B cell (primary cell): ENCODE measurements around the gene TNFRSF25. TPM values are rescaled to one million over a fixed set of nuclear protein-coding genes. Genes with fewer than 3 reads are reported as not detected.

ENCODE experiments used
- ATAC-seq: fragments of 200-7000 bp; cut with Tn5 transposase; one replicate; pipeline ENCODE4 v1.10.0; 2021; ENCODE audit warnings: low read depth, mild to moderate bottlenecking, moderate number of reproducible peaks, moderate library complexity
- CTCF ChIA-PET: fragments of 350-600 bp; sonication (Branson Sonifier 250); formaldehyde crosslinking; loops from one replicate; lab custom pipeline; 2021; ENCODE audit warnings: antibody characterized with exemption, inconsistent platforms; lab: Charles Lee
- POLR2A ChIA-PET: fragments of 350-600 bp; sonication (Branson Sonifier 250); formaldehyde crosslinking; loops from one replicate; lab custom pipeline; 2021; ENCODE audit warnings: antibody characterized with exemption; lab: Charles Lee
- DNase-seq: peaks from one replicate; pipeline ENCODE4 v3.0.0; 2013
- H2AFZ ChIP-seq: 2 replicates; pipeline ENCODE4 v1.6.1; 2012; ENCODE audit warnings: mild to moderate bottlenecking, low read depth, low read length; ENCODE audit not compliant: insufficient read depth, poor library complexity, severe bottlenecking
- H3K27ac ChIP-seq, 2 donors: 1 replicate in 1 of 2; 2 replicates in 1 of 2; pipeline ENCODE4 v1.5.1; 2012 to 2013; ENCODE audit warnings: low read length in 2 of 2, mild to moderate bottlenecking in 2 of 2, moderate library complexity in 1 of 2
- H3K27me3 ChIP-seq, 4 experiments: fragments of 200-600 bp in 1 of 4; sonication (generic) in 1 of 4; replicated peaks in 1 of 4; 1 replicate in 2 of 4; 2 replicates in 2 of 4; pipeline versions ENCODE4 v1.6.1 to v1.7.0; 2013 to 2016; ENCODE audit warnings: low read length in 3 of 4, mild to moderate bottlenecking in 2 of 4, mixed read lengths in 1 of 4, moderate library complexity in 1 of 4; ENCODE audit not compliant: insufficient read depth in 4 of 4, control insufficient read depth in 3 of 4; ENCODE audit errors: control extremely low read depth in 1 of 4
- H3K36me3 ChIP-seq, 2 experiments: replicated peaks in 1 of 2; 1 replicate in 1 of 2; 2 replicates in 1 of 2; pipeline versions ENCODE4 v1.6.1 to v1.7.1; 2013; ENCODE audit warnings: low read length in 1 of 2; ENCODE audit not compliant: insufficient read depth in 2 of 2, control insufficient read depth in 1 of 2; ENCODE audit errors: control extremely low read depth in 1 of 2, extremely low read depth in 1 of 2
- H3K4me1 ChIP-seq, 2 donors: fragments of 200-600 bp in 1 of 2; sonication (generic) in 1 of 2; 1 replicate in 1 of 2; 2 replicates in 1 of 2; pipeline versions ENCODE4 v1.5.1 to v1.6.1; 2013 to 2017; ENCODE audit warnings: low read length in 2 of 2; ENCODE audit not compliant: control insufficient read depth in 2 of 2, insufficient read depth in 2 of 2
- H3K4me2 ChIP-seq: replicated peaks from 2 replicates; pipeline ENCODE3; 2012; ENCODE audit warnings: mild to moderate bottlenecking, low read depth, low read length; ENCODE audit not compliant: poor library complexity, severe bottlenecking
- H3K4me3 ChIP-seq, 5 experiments: fragments of 200-600 bp in 1 of 5; sonication (generic) in 1 of 5; 1 replicate in 3 of 5; 2 replicates in 2 of 5; pipeline versions ENCODE4 v1.5.1 to v1.7.0; 2011 to 2016; ENCODE audit warnings: low read length in 4 of 5, mild to moderate bottlenecking in 4 of 5, low read depth in 2 of 5, control low read depth in 1 of 5, moderate library complexity in 1 of 5; ENCODE audit not compliant: insufficient read depth in 1 of 5; ENCODE audit errors: control extremely low read depth in 1 of 5, extremely low read depth in 1 of 5
- H3K79me2 ChIP-seq: fragments of 200-600 bp; sonication (generic); one replicate; pipeline ENCODE4 v1.6.0; 2016; ENCODE audit warnings: low read length; ENCODE audit not compliant: control insufficient read depth, insufficient read depth
- H3K9ac ChIP-seq: fragments of 200-600 bp; sonication (generic); 2 replicates; pipeline ENCODE4 v1.6.1; 2017; ENCODE audit warnings: mild to moderate bottlenecking, low read length, moderate library complexity
- H3K9me3 ChIP-seq, 3 donors: one replicate each; pipeline versions ENCODE4 v1.6.1 to v1.7.1; 2013; ENCODE audit warnings: low read length in 2 of 3; ENCODE audit not compliant: control insufficient read depth in 2 of 3, insufficient read depth in 1 of 3; ENCODE audit errors: control extremely low read depth in 1 of 3
- H4K20me1 ChIP-seq: 2 replicates; pipeline ENCODE4 v1.6.0; 2012; ENCODE audit warnings: mild to moderate bottlenecking, low read length; ENCODE audit not compliant: insufficient read depth, control insufficient read depth, poor library complexity, severe bottlenecking
- H3K27ac Mint-ChIP-seq: one replicate; pipeline ENCODE4 v1.8.0; 2021; ENCODE audit warnings: mixed read lengths
- H3K27me3 Mint-ChIP-seq: one replicate; pipeline ENCODE4 v1.8.0; 2021; ENCODE audit warnings: mixed read lengths
- H3K4me1 Mint-ChIP-seq: one replicate; pipeline ENCODE4 v1.8.0; 2021; ENCODE audit warnings: mixed read lengths
- H3K4me3 Mint-ChIP-seq: one replicate; pipeline ENCODE4 v1.8.0; 2021; ENCODE audit warnings: mixed read lengths
- H3K9me3 Mint-ChIP-seq: one replicate; pipeline ENCODE4 v1.8.0; 2022; ENCODE audit warnings: mixed read lengths; ENCODE audit not compliant: insufficient read depth
- EZH2 ChIP-seq: IDR thresholded peaks from 2 replicates; pipeline ENCODE4 v1.6.1; 2012; ENCODE audit warnings: borderline replicate concordance, low read depth, mild to moderate bottlenecking, moderate library complexity, low read length; ENCODE audit not compliant: insufficient read depth, poor library complexity, severe bottlenecking
- WGBS: methylation state at CpG from one replicate; pipeline ENCODE4 v1.1.5; 2013; ENCODE audit warnings: missing lambda C conversion rate; ENCODE audit not compliant: insufficient coverage; 5-methylcytosine and 5-hydroxymethylcytosine counted together
- intact Hi-C: fragments of 100-400 bp; cut with micrococcal nuclease; formaldehyde crosslinking; loops from one replicate; pipeline ENCODE4 v1.10.0; 2022
- polyA plus RNA-seq: library from polyadenylated mRNA; depleted of rRNA; stranded (reverse); fragments of >200 nt; gene quantifications from 2 replicates; pipeline ENCODE4 v1.2.3, GENCODE V29; 2012
- total RNA-seq, 2 donors: library from RNA; stranded (reverse); fragments of 120-200 nt in 1 of 2; gene quantifications; 1 replicate in 1 of 2; 2 replicates in 1 of 2; pipeline versions ENCODE4 v1.2.3 to v1.2.4, GENCODE V29; 2013 to 2022
- TF ChIP-seq, protein P1 (sequence below): fragments of 200-600 bp; IDR thresholded peaks from one replicate; pipeline ENCODE4 v1.8.0; 2022; ENCODE audit warnings: antibody characterized with exemption, mild to moderate bottlenecking

The TNFRSF25 gene
- total and polyA plus RNA-seq, 2 donors (not counting 1 experiment from before 2014, with no cell fraction given) = 2.6 to 7.1 TPM

DNA sequence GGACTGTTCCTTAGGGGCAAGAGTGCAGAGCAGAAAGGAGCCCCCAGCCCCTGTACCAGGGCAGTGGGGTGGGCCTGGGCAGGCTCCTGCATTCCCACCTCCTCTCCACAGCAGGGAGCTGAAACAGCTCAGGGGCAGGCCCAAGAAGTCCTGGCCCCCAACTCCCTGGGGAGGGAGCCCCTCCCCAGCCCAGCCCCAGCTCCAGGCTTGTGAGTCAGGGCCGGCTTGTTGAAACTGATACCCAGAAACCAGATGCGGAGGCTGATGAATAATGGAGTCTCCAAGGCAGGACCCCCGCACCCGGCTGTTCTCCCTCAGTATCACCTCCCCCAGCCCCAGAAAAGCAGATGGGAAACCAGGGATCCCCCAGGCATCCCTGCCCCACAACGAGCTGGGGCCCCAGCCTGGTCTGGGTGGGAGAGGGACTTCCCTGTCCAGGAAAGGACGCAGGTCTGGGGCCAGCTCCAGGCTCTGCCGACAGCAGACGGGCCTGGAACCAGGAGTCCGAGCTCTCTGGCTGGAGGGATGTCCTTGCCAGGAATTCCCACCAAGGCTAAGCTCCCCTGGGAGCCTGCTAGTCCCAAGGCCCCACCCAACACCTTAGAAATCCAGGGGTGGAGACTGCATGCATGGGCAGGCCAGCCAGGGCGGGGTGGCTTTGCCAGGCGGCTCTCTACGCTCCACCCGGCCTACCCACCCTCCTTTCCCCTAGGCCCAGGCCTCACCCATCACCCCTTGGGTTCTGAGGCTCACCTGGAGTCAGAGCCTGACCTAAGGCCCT lies 22.8 kb upstream of the TNFRSF25 start:
- Histone ChIP-seq H3K4me2 (no peak overlapping the region), H3K4me3 (no peak overlapping the region), H3K27ac (no peak overlapping the region), H4K20me1 (no peaks in the 10 kb centered on the region), H3K9me3 (peaks cover 0 to 4% (median 0%) of the 10 kb centered on the region in 3 donors), H2AFZ (no peak overlapping the region), H3K4me1 (peaks cover 21 to 36% of the 10 kb centered on the region in 2 donors), H3K36me3 (no peaks in the 10 kb centered on the region), H3K9ac (no peak overlapping the region), H3K27me3 (peaks cover 0 to 29% (median 14%) of the 10 kb centered on the region in 4 experiments), H3K79me2 (no peaks in the 10 kb centered on the region)
- no peak for DNase-seq
- Mint-ChIP-seq H3K9me3 (no peaks in the 10 kb centered on the region), H3K27me3 (peaks cover 21% of the 10 kb centered on the region), H3K27ac (no peak overlapping the region), H3K4me3 (no peak overlapping the region), H3K4me1 (peaks cover 22% of the 10 kb centered on the region)
- no peak for TF ChIP-seq EZH2
- TF ChIP-seq, protein P1, sequence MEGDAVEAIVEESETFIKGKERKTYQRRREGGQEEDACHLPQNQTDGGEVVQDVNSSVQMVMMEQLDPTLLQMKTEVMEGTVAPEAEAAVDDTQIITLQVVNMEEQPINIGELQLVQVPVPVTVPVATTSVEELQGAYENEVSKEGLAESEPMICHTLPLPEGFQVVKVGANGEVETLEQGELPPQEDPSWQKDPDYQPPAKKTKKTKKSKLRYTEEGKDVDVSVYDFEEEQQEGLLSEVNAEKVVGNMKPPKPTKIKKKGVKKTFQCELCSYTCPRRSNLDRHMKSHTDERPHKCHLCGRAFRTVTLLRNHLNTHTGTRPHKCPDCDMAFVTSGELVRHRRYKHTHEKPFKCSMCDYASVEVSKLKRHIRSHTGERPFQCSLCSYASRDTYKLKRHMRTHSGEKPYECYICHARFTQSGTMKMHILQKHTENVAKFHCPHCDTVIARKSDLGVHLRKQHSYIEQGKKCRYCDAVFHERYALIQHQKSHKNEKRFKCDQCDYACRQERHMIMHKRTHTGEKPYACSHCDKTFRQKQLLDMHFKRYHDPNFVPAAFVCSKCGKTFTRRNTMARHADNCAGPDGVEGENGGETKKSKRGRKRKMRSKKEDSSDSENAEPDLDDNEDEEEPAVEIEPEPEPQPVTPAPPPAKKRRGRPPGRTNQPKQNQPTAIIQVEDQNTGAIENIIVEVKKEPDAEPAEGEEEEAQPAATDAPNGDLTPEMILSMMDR = no peak
- intact Hi-C loops = no loop called here
- 82% methylated on average over 10 of the region's 13 CpGs for WGBS
- POLR2A ChIA-PET = no interaction called here
- CTCF ChIA-PET = interaction anchor here (0.6 to 8.5 kb wide), 7 partner anchors 9 to 157 kb away, joined by 3 to 86 read pairs (median 7); partner anchors contain the start of gene NOL9
- ATAC-seq = no peak
